ENCODE results near the gene ZSCAN10. TPM values are rescaled to one million over a fixed set of nuclear protein-coding genes. Genes with fewer than 3 reads are reported as not detected.

ZSCAN10 gene
- total and polyA plus RNA-seq, 2 of the 13 experiments (the other 11 are each of a cell fraction or from before 2014, with no cell fraction given), result not detected

GRCh38 chr16:3086596-3087242 lies 12.4 kb downstream of the ZSCAN10 start (continued):
- TF ChIP-seq ZNF674 (CRISPR knock-in tag; IDR thresholded peaks at IDR 0.05; ENCODE audit: low read depth) (no peak), ATM (IDR thresholded peaks at IDR 0.05; ENCODE audit: borderline replicate concordance) (no peak), ZNF790 (CRISPR knock-in tag; IDR thresholded peaks at IDR 0.05; ENCODE audit: borderline replicate concordance) (no peak), ZFP91 (CRISPR knock-in tag; IDR thresholded peaks at IDR 0.05; ENCODE audit: borderline replicate concordance) (peak; percentile 71; the same call in 1 of the 2 replicates), ZNF777 (CRISPR knock-in tag; IDR thresholded peaks at IDR 0.05) (no peak), PTBP1 (IDR thresholded peaks at IDR 0.05; ENCODE audit: low read depth, low read length, poor library complexity, severe bottlenecking) (no peak), EZH2 (conservative IDR thresholded peaks at IDR 0.05; ENCODE audit: low read depth, low read length) (no peak), THAP9 (CRISPR knock-in tag; IDR thresholded peaks at IDR 0.05; ENCODE audit: borderline replicate concordance) (no peak; the same call in 1 of the 2 replicates), THRA (CRISPR knock-in tag; IDR thresholded peaks at IDR 0.05; ENCODE audit: borderline replicate concordance) (no peak), ZBTB7A (CRISPR knock-in tag; IDR thresholded peaks at IDR 0.05) (no peak), ZSCAN9 (CRISPR knock-in tag; IDR thresholded peaks at IDR 0.05; ENCODE audit: borderline replicate concordance) (no peak), MXD4 (CRISPR knock-in tag; IDR thresholded peaks at IDR 0.05) (peak; percentile 22; the same call in 1 of the 2 replicates), RAD21 (CRISPR knock-in tag; IDR thresholded peaks at IDR 0.05) (no peak), ZFYVE20 (CRISPR knock-in tag; IDR thresholded peaks at IDR 0.05; ENCODE audit: borderline replicate concordance, low read depth) (no peak), ARNTL (CRISPR knock-in tag; IDR thresholded peaks at IDR 0.05) (no peak)
- TF ChIP-seq, protein P1, sequence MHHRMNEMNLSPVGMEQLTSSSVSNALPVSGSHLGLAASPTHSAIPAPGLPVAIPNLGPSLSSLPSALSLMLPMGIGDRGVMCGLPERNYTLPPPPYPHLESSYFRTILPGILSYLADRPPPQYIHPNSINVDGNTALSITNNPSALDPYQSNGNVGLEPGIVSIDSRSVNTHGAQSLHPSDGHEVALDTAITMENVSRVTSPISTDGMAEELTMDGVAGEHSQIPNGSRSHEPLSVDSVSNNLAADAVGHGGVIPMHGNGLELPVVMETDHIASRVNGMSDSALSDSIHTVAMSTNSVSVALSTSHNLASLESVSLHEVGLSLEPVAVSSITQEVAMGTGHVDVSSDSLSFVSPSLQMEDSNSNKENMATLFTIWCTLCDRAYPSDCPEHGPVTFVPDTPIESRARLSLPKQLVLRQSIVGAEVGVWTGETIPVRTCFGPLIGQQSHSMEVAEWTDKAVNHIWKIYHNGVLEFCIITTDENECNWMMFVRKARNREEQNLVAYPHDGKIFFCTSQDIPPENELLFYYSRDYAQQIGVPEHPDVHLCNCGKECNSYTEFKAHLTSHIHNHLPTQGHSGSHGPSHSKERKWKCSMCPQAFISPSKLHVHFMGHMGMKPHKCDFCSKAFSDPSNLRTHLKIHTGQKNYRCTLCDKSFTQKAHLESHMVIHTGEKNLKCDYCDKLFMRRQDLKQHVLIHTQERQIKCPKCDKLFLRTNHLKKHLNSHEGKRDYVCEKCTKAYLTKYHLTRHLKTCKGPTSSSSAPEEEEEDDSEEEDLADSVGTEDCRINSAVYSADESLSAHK (CRISPR knock-in tag; IDR thresholded peaks at IDR 0.05; ENCODE audit: borderline replicate concordance), result no peak
- TF ChIP-seq, protein P2, sequence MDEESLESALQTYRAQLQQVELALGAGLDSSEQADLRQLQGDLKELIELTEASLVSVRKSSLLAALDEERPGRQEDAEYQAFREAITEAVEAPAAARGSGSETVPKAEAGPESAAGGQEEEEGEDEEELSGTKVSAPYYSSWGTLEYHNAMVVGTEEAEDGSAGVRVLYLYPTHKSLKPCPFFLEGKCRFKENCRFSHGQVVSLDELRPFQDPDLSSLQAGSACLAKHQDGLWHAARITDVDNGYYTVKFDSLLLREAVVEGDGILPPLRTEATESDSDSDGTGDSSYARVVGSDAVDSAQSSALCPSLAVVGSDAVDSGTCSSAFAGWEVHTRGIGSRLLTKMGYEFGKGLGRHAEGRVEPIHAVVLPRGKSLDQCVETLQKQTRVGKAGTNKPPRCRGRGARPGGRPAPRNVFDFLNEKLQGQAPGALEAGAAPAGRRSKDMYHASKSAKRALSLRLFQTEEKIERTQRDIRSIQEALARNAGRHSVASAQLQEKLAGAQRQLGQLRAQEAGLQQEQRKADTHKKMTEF (CRISPR knock-in tag; IDR thresholded peaks at IDR 0.05), result peak; percentile 55; the same call in 1 of the 2 replicates
